HG03460 (cell line): Measurements from ENCODE around the gene TLR8.
"Not testable (repeated sequence)": the region's sequence is repeated elsewhere in the genome, so short reads cannot be mapped to it uniquely, and the experiment has no call there.

Experiments
- ATAC-seq: cut with Tn5 transposase; IDR thresholded peaks from one replicate; pipeline ENCODE4 v1.9.1; 2021; ENCODE audit not compliant: unreplicated experiment

Gene TLR8

DNA sequence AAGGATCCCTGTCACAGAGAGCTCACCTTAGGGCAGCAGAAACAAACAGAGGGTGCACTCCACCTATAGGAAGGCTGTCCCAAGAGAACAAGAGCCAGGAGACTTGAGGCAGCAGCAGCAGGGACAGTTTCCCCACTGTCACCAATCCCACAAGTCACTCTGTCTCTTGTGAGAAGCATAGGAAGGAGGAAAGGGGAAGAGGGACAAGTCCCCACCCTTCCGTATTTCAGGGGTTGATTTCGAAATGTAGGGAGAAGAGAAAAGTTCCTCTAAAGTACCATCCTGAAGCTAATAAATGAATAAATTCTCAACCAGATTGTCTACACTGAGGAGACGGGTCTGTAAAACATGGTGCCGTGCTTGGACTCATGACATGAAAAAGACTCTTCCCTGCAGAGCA lies 9.5 kb upstream of the TLR8 start:
- ATAC-seq = no peak

- no peak for ATAC-seq
Measured at GRCh38 chrX:12898073-12898472, 8.3 kb upstream of the TLR8 start.

- ATAC-seq = no peak
Measured at GRCh38 chrX:12899506-12899905, 6.9 kb upstream of the TLR8 start.

- ATAC-seq = no peak
Measured at GRCh38 chrX:12901486-12901885, 4.9 kb upstream of the TLR8 start.

GRCh38 chrX:12903646-12904045 lies 2.8 kb upstream of the TLR8 start:
- ATAC-seq = no peak

GRCh38 chrX:12910423-12911121 lies 4.2 kb downstream of the TLR8 start:
- no peak for ATAC-seq

DNA sequence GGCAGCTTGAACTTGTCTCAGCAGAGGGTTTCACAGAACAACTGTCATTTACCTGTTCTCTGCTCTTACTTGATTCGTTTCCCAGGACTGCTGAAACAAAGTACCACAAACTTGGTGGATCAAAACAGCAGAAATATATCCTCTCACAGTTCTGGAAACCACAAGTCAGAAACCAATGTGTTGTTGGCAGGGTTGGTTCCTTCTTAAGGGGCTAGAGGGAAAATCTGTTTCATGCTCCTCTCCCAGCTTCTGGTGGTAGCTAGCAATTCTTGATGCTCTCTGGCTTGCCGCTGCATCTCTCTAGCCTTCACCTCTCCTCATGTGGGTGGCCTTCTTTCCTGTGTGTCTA lies 4.7 kb downstream of the TLR8 start:
- ATAC-seq = no peak

GRCh38 chrX:12912791-12913482 lies 6.5 kb downstream of the TLR8 start:
- ATAC-seq = no peak

GRCh38 chrX:12917753-12918152 lies 11.3 kb downstream of the TLR8 start:
- ATAC-seq = no peak

DNA sequence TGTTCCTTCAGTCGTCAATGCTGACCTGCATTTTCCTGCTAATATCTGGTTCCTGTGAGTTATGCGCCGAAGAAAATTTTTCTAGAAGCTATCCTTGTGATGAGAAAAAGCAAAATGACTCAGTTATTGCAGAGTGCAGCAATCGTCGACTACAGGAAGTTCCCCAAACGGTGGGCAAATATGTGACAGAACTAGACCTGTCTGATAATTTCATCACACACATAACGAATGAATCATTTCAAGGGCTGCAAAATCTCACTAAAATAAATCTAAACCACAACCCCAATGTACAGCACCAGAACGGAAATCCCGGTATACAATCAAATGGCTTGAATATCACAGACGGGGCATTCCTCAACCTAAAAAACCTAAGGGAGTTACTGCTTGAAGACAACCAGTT lies 12.6 kb downstream of the TLR8 start:
- ATAC-seq = no peak

DNA sequence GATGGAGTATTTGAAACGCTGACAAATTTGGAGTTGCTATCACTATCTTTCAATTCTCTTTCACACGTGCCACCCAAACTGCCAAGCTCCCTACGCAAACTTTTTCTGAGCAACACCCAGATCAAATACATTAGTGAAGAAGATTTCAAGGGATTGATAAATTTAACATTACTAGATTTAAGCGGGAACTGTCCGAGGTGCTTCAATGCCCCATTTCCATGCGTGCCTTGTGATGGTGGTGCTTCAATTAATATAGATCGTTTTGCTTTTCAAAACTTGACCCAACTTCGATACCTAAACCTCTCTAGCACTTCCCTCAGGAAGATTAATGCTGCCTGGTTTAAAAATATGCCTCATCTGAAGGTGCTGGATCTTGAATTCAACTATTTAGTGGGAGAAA lies 13.2 kb downstream of the TLR8 start:
- ATAC-seq = no peak

DNA sequence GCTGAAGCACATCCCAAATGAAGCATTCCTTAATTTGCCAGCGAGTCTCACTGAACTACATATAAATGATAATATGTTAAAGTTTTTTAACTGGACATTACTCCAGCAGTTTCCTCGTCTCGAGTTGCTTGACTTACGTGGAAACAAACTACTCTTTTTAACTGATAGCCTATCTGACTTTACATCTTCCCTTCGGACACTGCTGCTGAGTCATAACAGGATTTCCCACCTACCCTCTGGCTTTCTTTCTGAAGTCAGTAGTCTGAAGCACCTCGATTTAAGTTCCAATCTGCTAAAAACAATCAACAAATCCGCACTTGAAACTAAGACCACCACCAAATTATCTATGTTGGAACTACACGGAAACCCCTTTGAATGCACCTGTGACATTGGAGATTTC lies 14.6 kb downstream of the TLR8 start:
- ATAC-seq = no peak

DNA sequence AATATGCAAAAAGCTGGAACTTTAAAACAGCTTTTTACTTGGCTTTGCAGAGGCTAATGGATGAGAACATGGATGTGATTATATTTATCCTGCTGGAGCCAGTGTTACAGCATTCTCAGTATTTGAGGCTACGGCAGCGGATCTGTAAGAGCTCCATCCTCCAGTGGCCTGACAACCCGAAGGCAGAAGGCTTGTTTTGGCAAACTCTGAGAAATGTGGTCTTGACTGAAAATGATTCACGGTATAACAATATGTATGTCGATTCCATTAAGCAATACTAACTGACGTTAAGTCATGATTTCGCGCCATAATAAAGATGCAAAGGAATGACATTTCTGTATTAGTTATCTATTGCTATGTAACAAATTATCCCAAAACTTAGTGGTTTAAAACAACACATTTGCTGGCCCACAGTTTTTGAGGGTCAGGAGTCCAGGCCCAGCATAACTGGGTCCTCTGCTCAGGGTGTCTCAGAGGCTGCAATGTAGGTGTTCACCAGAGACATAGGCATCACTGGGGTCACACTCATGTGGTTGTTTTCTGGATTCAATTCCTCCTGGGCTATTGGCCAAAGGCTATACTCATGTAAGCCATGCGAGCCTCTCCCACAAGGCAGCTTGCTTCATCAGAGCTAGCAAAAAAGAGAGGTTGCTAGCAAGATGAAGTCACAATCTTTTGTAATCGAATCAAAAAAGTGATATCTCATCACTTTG lies 15.6 kb downstream of the TLR8 start:
- no peak for ATAC-seq

DNA sequence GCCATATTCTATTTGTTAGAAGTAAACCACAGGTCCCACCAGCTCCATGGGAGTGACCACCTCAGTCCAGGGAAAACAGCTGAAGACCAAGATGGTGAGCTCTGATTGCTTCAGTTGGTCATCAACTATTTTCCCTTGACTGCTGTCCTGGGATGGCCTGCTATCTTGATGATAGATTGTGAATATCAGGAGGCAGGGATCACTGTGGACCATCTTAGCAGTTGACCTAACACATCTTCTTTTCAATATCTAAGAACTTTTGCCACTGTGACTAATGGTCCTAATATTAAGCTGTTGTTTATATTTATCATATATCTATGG lies 16.1 kb downstream of the TLR8 start:
- no peak for ATAC-seq

- no peak for ATAC-seq
Measured at GRCh38 chrX:12929701-12930100, 23.3 kb downstream of the TLR8 start.

GRCh38 chrX:12930150-12930549 lies 23.7 kb downstream of the TLR8 start:
- ATAC-seq = no peak

DNA sequence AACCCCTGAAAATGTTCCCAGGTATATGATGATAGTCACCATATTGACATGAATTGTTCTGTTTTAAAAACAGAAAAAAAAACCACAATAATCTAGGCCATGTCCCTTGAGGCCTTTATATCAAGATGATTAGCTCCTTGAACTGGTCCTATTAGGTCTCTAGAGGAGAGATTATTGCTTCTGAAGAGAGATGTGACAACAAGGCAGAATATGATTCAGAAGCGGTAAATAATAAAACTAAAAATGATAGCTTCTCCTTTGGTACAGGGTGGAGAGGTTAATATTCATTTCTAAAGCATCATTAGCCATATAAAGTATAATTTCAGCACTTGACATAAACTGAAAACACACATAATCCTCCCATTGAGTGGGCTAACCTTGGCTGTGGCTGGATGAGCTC lies 25.8 kb downstream of the TLR8 start:
- ATAC-seq = no peak

GRCh38 chrX:12934850-12935249 lies 28.4 kb downstream of the TLR8 start:
- ATAC-seq = no peak

DNA sequence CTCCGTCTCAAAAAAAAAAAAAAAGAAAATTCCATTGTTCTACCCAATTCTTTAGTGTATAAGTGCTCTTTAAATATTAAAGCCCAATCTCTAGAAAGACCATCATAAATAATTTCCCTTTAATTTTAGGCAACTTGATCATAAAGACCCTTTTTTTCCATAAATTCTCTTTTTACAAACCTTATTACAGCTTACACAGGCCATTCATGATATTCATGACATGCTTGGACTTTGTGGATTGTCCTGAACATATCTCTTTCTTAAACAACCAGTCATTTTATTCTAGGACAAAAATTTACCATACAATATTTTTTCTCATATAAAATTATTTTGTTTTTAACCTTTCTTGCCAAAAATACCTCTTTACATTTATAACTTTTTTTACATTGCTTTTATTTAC lies 30.5 kb downstream of the TLR8 start:
- no peak for ATAC-seq

DNA sequence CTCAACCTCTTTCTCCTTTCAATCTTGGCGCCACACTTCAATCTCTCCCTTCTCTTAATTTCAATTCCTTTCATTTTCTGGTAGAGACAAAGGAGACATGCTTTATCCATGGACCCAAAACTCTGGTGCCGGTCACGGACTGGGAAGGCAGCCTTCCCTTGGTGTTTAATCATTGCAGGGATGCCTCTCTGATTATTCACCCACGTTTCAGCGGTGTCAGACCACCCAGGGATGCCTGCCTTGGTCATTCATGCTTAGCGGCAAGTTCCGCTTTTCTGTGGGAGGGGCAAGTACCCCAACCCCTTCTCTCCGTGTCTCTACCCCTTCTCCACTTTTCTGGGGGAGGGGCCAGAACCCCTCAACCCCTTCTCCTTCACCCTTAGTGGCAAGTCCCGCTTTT lies 34.1 kb downstream of the TLR8 start:
- ATAC-seq = not testable (repeated sequence)

- ATAC-seq = not testable (repeated sequence)
Measured at GRCh38 chrX:12943592-12943991, 37.2 kb downstream of the TLR8 start.

DNA sequence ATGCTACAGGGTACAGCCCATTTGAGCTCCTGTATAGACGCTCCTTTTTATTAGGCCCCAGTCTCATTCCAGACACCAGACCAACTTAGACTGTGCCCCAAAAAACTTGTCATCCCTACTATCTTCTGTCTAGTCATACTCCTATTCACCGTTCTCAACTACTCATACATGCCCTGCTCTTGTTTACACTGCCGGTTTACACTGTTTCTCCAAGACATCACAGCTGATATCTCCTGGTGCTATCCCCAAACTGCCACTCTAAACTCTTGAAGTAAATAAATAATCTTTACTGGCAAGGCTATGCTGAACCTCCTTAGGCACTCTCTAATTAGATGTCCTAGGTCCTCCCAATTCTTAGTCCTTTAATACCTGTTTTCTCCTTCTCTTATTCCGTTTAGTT lies 38.0 kb downstream of the TLR8 start:
- not testable (repeated sequence) for ATAC-seq
